MM.1S (cell line): ENCODE measurements around the gene PCDHGA5.
"Not testable (repeated sequence)": the region's sequence is repeated elsewhere in the genome, so short reads cannot be mapped to it uniquely, and the experiment has no call there.

ENCODE experiments used
- EZH2 ChIP-seq: fragments of 300-600 bp; sonication (generic); optimal IDR thresholded peaks from 2 replicates; pipeline ENCODE3; 2017; ENCODE audit warnings: low read depth, mild to moderate bottlenecking, antibody characterized with exemption, low read length, mixed read lengths
- EZH2phosphoT487 ChIP-seq: fragments of 300-600 bp; sonication (generic); IDR thresholded peaks from 2 replicates; pipeline ENCODE4 v1.6.1; 2018; ENCODE audit warnings: antibody characterized with exemption, low read length
- TF ChIP-seq, protein P1 (sequence below): fragments of 300-600 bp; sonication (generic); IDR thresholded peaks from 2 replicates; pipeline ENCODE4 v1.5.1; 2016; ENCODE audit warnings: antibody characterized with exemption, low read length, mixed read lengths

DNA sequence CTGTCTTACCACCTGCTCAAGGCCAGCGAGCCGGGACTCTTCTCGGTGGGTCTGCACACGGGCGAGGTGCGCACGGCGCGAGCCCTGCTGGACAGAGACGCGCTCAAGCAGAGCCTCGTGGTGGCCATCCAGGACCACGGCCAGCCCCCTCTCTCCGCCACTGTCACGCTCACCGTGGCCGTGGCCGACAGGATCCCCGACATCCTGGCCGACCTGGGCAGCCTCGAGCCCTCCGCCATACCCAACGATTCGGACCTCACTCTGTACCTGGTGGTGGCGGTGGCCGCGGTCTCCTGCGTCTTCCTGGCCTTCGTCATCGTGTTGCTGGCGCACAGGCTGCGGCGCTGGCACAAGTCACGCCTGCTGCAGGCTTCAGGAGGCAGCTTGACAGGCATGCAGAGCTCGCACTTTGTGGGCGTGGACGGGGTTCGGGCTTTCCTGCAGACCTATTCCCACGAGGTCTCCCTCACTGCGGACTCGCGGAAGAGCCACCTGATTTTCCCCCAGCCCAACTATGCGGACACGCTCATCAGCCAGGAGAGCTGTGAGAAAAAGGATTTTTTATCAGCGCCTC lies 23.1 kb upstream of the PCDHGA5 start:
- TF ChIP-seq, protein P1, sequence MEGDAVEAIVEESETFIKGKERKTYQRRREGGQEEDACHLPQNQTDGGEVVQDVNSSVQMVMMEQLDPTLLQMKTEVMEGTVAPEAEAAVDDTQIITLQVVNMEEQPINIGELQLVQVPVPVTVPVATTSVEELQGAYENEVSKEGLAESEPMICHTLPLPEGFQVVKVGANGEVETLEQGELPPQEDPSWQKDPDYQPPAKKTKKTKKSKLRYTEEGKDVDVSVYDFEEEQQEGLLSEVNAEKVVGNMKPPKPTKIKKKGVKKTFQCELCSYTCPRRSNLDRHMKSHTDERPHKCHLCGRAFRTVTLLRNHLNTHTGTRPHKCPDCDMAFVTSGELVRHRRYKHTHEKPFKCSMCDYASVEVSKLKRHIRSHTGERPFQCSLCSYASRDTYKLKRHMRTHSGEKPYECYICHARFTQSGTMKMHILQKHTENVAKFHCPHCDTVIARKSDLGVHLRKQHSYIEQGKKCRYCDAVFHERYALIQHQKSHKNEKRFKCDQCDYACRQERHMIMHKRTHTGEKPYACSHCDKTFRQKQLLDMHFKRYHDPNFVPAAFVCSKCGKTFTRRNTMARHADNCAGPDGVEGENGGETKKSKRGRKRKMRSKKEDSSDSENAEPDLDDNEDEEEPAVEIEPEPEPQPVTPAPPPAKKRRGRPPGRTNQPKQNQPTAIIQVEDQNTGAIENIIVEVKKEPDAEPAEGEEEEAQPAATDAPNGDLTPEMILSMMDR: not testable (repeated sequence)
- TF ChIP-seq EZH2, EZH2phosphoT487: not testable (repeated sequence)
